Fibroblast of lung (primary cell): ENCODE measurements around the gene RNF19B.

Experiments
- EZH2 ChIP-seq: IDR thresholded peaks from 2 replicates; pipeline ENCODE4 v1.5.1; 2012; ENCODE audit warnings: low read length, control low read depth, mild to moderate bottlenecking; ENCODE audit errors: missing control alignments
- TF ChIP-seq, protein P1 (sequence below), 2 donors: IDR thresholded peaks in 1 of 2; conservative IDR thresholded peaks in 1 of 2; 1 replicate in 1 of 2; 2 replicates in 1 of 2; pipeline ENCODE4 v1.5.1; 2011 to 2012; ENCODE audit warnings: low read length in 2 of 2, control low read depth in 1 of 2, inconsistent platforms in 1 of 2, low read depth in 1 of 2, mild to moderate bottlenecking in 1 of 2

DNA sequence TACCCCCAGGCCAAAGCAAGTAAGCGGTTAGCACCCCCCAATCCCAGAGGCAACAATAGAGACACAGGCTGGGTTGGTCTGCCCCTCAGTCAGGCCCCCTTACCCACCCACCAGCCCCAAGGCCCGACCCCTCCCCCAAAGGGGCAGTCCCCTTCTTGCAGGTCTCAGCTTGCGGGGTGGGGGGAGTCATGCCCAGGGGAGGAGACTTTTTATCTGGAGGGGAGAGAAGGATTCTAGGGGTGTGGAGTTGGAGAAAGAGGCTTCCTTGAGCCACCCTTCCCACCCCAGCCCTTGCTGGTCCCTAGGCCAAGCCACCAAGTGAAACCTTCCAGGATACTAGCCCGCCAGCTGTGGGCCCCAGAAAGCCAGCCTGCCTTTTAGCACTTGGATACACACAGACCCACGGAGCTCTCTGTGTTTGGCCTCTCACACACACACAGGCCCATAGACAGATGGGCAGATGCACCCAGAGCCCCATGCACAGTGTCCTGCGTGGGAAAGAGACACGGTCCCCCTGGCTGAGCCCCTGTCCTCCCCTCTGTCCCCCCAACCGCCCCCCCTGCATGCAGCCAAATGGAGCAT lies 70.5 kb downstream of the RNF19B start:
- TF ChIP-seq, protein P1, sequence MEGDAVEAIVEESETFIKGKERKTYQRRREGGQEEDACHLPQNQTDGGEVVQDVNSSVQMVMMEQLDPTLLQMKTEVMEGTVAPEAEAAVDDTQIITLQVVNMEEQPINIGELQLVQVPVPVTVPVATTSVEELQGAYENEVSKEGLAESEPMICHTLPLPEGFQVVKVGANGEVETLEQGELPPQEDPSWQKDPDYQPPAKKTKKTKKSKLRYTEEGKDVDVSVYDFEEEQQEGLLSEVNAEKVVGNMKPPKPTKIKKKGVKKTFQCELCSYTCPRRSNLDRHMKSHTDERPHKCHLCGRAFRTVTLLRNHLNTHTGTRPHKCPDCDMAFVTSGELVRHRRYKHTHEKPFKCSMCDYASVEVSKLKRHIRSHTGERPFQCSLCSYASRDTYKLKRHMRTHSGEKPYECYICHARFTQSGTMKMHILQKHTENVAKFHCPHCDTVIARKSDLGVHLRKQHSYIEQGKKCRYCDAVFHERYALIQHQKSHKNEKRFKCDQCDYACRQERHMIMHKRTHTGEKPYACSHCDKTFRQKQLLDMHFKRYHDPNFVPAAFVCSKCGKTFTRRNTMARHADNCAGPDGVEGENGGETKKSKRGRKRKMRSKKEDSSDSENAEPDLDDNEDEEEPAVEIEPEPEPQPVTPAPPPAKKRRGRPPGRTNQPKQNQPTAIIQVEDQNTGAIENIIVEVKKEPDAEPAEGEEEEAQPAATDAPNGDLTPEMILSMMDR (conservative IDR thresholded peaks at IDR 0.05 in 1 of 2, IDR thresholded peaks at IDR 0.05 in 1 of 2; ENCODE audit: low read depth in 1 of 2, low read length in 2 of 2), result no peak
- TF ChIP-seq EZH2, result no peak
